ENCODE results near the gene BATF2.

The BATF2 gene

GRCh38 chr11:64976651-64977050 is 20.1 kb downstream of the BATF2 start:
- DNase-seq (ENCODE audit: low read depth in 1 of 2, low spot score in 1 of 2), result no peak
- H3K27ac ChIP-seq (replicated peaks), result no peak overlapping the region
- TF ChIP-seq POLR2AphosphoS5 (IDR thresholded peaks at IDR 0.05; ENCODE audit: low read depth), result no peak
- no peak for TF ChIP-seq REST (IDR thresholded peaks at IDR 0.05; ENCODE audit: insufficient replicate concordance, low read depth)
- no peak for TF ChIP-seq CTCF (IDR thresholded peaks at IDR 0.05; ENCODE audit: insufficient read depth, low read length)
- TF ChIP-seq SPI1 (IDR thresholded peaks at IDR 0.05; ENCODE audit: borderline replicate concordance, low read depth), result no peak
- no peak for TF ChIP-seq GABPA (IDR thresholded peaks at IDR 0.05; ENCODE audit: low read depth)
- H3K27me3 ChIP-seq (ENCODE audit: insufficient read depth, poor library complexity, severe bottlenecking), result peaks cover 7% of the 10 kb centered on the region
- H3K4me3 ChIP-seq (replicated peaks; ENCODE audit: insufficient read depth, low read length), result no peak overlapping the region

- no peak for DNase-seq (ENCODE audit: low read depth in 1 of 2, low spot score in 1 of 2)
- no peak for TF ChIP-seq REST (IDR thresholded peaks at IDR 0.05; ENCODE audit: insufficient replicate concordance, low read depth)
- TF ChIP-seq SPI1 (IDR thresholded peaks at IDR 0.05; ENCODE audit: borderline replicate concordance, low read depth), result no peak
- TF ChIP-seq GABPA (IDR thresholded peaks at IDR 0.05; ENCODE audit: low read depth), result no peak
- no peak for TF ChIP-seq POLR2AphosphoS5 (IDR thresholded peaks at IDR 0.05; ENCODE audit: low read depth)
- no peak for TF ChIP-seq CTCF (IDR thresholded peaks at IDR 0.05; ENCODE audit: insufficient read depth, low read length)
- H3K27ac ChIP-seq (replicated peaks), result no peak overlapping the region
- H3K4me3 ChIP-seq (replicated peaks; ENCODE audit: insufficient read depth, low read length), result no peak overlapping the region
- peaks cover 9% of the 10 kb centered on the region for H3K27me3 ChIP-seq (ENCODE audit: insufficient read depth, poor library complexity, severe bottlenecking)
These were observed 22.6 kb downstream of the BATF2 start for GRCh38 chr11:64974124-64974523.

GRCh38 chr11:64971421-64972233 is 25.1 kb downstream of the BATF2 start, which contains the start of gene MAJIN:
Gene MAJIN (minus strand): TSS chr11:64972108. CDS start chr11:64959405, 12,703 bp downstream.
- no peak within 1 kb of the TSS for H3K4me3 ChIP-seq (replicated peaks; ENCODE audit: insufficient read depth, low read length)
- H3K27ac ChIP-seq (replicated peaks), result no peak within 1 kb of the TSS
- DNase-seq (ENCODE audit: low read depth in 1 of 2, low spot score in 1 of 2), result no peak
- H3K27me3 ChIP-seq (ENCODE audit: insufficient read depth, poor library complexity, severe bottlenecking), result peaks cover 9% of the 10 kb centered on the region
- TF ChIP-seq REST (IDR thresholded peaks at IDR 0.05; ENCODE audit: insufficient replicate concordance, low read depth) (no peak), CTCF (IDR thresholded peaks at IDR 0.05; ENCODE audit: insufficient read depth, low read length) (no peak), GABPA (IDR thresholded peaks at IDR 0.05; ENCODE audit: low read depth) (no peak), SPI1 (IDR thresholded peaks at IDR 0.05; ENCODE audit: borderline replicate concordance, low read depth) (no peak), POLR2AphosphoS5 (IDR thresholded peaks at IDR 0.05; ENCODE audit: low read depth) (no peak)
